ENCODE data around the gene ANKS1B.
A peak's percentile ranks its signal among the peaks of the same experiment; 100 is the strongest.
"Not testable (repeated sequence)": the region's sequence is repeated elsewhere in the genome, so short reads cannot be mapped to it uniquely, and the experiment has no call there.

ANKS1B gene

GRCh38 chr12:98980508-98980907 is 1004.2 kb downstream of the ANKS1B start:
- DNase-seq, result no peak

DNA sequence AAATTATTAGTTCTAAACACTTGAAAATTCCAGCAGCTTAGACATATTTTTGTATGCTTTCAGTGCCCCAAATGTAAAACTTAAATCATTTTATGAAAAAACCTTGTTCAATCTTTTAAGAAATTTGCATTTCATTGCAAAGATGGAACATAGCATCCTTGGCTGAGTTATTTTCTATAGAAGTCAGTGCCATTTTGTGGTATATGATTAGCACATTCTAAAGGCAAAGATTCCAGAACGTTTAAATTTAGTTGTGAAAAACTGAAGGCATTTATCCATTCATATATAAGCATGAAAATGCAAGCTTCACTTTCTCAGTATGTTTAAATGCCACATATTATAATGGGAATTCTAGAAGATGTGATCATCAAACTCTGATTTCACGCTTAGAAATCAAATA is 1007.5 kb downstream of the ANKS1B start:
- no peak for DNase-seq

DNA sequence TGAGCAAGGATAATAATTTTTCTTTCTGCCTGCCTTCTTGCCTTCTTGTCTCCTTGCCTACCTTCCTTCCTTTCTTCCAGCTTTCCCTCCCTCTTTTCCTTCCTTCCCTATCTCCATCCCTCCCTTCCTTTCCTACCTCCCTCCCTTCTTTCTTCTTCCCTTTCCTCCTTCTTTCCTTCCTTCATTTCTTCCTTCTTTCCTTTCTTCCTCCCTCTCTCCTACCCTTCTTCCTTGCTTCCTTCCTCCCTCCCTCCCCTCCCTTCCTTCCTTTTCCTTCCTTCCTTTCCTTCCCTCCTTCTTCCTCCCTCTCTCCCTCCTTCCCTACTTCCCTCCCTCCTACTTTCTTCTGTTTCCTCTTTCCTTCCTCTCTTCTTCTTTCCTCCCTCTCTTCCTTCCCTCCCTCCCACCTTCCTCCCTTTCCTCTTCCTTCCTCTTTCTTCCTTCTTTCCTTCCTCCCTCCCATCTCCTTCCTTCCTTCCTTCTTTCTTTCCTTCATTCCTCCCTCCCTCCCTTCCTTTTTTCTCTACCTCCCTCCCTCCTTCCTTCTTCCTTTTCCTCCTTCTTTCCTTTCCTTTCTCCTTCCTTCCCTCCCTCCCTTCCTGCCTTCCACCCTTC is 1009.9 kb downstream of the ANKS1B start:
- DNase-seq, result no peak

DNA sequence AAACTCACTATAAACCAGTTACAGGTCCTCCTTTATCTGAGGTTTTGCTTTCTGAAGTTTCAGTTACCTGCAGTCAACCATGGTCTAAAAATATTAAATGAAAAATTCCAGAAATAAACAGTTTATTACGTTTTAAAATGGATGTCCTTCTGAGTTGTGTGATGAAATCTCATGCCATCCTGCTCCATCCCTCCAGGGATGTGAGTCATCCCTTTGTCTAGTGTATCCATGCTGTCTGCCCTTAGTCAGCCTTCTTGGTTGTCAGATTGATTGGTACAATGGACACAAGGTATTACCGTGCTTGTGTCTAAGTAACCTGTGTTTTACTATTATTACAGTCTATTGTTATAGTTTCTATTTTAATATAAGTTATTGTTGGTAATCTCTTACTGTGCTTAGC is 1011.3 kb downstream of the ANKS1B start:
- DNase-seq, result no peak

- no peak for DNase-seq
These were observed 1013.8 kb downstream of the ANKS1B start for GRCh38 chr12:98970950-98971349.

- no peak for DNase-seq
These were observed 1014.5 kb downstream of the ANKS1B start for GRCh38 chr12:98970210-98970609.

DNA sequence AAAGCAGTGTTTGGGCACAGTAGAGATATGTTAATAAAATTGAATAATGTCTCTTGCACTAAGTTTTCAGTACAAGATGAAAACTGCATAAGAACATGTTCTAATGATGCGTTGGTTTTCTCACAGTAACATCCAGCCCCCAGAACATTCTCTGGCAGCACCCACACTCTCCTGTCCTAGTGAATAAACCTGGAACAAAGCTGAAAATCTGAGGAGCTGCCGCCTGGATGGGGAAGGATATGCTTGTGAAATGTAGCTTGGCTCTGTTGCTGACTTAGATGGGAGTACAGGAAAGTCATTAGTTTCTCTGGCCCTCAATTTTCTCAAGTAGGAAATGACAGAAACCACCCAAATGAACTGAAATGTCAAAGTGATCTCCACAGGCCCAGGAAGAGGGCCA is 1015.8 kb downstream of the ANKS1B start:
- no peak for DNase-seq

- DNase-seq, result not testable (repeated sequence)
These were observed 1027.6 kb downstream of the ANKS1B start for GRCh38 chr12:98957135-98957534.

DNA sequence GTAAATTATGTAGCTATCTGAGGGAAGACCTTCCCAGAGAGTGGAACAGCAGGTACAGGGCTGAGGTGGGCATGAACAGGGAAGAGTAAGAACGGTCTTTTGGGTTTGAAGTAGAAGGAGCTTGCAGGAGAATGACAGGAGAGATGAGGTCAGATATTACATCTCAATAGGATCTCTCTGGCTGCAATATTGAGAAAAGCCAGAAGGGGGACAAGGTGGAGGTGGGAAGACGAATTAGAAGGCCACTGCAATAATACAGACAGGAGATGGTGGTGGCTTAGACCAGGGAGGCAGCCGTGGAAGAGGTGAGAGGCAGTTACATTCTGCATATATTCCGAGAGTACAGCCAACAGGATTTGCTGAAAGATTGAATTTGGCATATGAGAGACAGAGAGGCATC is 1029.5 kb downstream of the ANKS1B start:
- peak; percentile 3 for DNase-seq

- no peak for DNase-seq
These were observed 1030.2 kb downstream of the ANKS1B start for GRCh38 chr12:98954506-98954905.

DNA sequence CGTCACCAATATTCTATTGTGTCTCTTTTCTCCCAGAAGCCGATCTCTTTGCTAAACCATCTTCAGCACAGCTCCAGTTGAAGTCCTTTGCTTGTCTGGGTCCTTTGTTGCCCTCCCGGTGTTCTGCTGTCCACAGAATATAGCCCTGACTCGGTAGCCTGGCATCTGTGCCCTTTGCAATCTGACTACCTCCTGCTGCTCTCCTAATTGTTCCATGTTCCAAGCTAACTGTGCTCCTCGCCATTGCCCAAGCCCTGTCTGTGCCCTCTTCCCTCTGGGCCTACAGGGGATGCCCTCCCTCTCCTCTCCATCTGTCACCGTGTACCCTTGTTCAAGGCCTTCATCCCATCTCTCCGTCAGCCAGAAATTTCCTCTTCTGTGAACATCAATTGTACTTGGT is 1033.3 kb downstream of the ANKS1B start:
- DNase-seq, result no peak

DNA sequence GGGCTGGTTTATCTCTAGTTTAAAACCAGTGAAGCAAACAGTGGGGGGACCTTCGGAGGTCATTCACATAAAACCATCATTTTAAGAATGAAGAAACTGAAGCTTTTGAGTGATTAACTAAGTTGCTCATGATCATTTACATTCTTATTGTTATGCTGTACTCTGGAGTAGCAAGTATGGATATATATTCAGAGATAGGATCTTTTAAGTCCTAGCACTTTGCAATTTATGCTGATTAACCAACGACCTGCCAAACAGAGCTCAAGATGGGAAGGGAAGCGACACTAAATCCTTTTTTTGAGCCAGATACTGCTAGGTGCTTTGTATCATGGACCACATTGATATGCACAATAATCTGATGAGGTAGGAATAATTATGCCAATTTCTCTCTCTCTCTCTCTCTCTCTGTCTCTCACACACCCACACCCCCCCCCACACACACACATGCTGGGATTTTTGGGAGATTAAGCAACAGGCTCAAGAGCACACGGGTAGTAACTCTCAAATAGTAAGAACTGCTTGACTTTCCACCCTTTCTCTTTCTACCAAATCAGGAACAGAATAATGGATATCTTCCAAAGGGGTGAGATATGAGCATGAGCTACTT is 1036.3 kb downstream of the ANKS1B start:
- no peak for DNase-seq

- no peak for DNase-seq
These were observed 1038.9 kb downstream of the ANKS1B start for GRCh38 chr12:98945864-98946263.

GRCh38 chr12:98939926-98940325 is 1044.8 kb downstream of the ANKS1B start:
- DNase-seq, result no peak

- DNase-seq, result no peak
These were observed 1045.4 kb downstream of the ANKS1B start for GRCh38 chr12:98939350-98939749.

DNA sequence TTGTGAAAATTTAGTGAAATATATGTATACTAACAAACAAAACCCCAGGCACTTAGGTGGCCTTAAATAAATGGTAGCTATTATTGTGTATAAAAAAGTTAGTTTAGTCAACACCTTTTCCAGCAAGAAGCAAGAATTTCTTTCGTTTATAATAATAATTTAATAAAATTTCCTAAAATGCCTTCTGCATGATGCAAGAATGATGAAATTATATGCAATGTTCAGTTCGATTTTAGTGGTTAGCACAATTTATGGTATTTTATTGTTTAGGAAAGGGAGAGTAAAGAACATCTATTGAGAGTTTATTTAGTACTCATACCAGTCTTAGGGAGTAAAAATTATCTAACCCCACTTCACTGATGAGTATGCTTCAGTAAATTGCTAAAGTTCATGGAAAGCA is 1048.9 kb downstream of the ANKS1B start:
- no peak for DNase-seq

- DNase-seq, result no peak
These were observed 1061.9 kb downstream of the ANKS1B start for GRCh38 chr12:98922871-98923270.

GRCh38 chr12:98918176-98918863 is 1066.4 kb downstream of the ANKS1B start:
- DNase-seq, result no peak

DNA sequence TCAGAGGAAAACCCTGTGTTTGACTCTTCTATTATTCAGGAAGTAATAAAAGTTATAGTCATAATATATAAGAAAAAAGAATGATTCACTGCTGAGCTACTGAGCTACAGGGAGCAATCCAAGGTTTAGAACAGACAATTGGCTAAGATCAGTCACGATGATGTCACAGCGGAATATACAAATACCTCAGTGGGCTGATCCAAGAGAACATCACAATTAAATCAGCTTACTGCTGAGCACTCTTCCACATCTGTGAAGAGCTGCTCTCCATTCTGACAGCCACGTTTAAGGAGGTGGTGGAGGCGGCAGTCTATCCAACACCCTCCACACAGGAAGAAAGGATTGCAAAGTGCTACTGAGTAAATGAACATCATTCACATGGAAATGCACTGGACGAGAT is 1068.6 kb downstream of the ANKS1B start:
- DNase-seq, result no peak

DNA sequence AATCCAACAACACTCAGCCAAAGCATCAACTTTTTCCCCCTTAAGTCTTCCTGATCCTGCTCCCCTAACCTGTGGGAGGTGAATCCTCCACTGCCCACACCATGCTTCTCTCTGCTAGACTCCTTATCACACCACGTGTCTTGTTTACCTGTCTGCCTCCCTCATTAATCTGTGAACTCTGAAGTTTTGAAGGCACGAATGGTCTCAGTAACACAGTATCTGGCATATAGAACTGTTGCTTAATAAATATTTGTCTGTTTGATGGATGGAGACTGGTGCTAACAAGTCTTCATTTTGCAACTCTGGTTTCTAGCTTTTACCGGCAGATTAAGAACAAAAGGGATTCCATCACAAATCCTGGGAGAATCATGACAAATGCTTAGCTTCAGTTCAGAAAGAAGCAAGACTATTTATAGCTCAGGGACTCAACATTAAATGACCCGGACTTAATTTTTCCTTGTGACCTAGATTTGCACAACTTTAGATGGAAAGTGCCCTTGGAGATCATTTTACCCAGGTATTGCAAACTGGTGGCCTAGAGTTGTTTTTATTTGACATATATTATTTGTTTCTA is 1072.2 kb downstream of the ANKS1B start:
- DNase-seq, result no peak

DNA sequence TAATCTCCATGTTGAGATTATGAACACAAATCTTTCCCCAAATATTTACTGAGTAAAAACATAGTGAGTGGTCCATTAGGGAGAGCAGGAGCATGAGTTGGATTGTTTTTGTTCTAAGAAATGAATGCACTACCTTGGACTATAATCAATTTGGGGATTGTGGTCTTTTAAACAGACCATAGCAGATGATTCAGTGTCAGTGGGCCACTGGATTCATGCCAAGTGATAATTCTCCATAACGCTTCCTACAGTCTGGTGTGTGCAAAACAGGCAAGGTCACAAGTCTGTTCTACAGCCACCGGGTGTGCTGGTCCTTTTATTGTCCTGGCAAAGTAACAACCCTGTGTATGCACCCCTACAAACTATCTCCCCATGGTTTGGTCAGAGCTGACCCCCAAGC is 1073.3 kb downstream of the ANKS1B start:
- DNase-seq, result no peak

DNA sequence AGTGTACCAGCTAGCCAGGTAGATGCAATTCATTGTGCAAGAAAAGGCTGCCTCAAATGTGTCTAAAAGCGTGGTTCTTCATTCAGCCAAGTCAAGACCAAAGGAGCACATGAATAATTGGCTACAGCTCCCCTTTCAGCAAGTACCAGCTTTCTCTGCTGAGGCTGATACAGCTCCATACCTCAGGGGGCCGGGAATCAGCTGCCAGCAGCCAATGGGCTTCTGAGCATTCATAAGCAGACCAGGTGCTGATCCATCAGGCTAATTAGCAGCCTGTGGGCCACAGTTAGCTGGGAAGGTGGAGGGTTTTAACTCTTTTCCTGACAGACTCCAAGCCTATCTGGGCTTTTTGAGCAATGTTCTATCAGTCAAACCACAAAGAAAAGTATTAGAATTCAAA is 1075.0 kb downstream of the ANKS1B start:
- DNase-seq, result no peak

DNA sequence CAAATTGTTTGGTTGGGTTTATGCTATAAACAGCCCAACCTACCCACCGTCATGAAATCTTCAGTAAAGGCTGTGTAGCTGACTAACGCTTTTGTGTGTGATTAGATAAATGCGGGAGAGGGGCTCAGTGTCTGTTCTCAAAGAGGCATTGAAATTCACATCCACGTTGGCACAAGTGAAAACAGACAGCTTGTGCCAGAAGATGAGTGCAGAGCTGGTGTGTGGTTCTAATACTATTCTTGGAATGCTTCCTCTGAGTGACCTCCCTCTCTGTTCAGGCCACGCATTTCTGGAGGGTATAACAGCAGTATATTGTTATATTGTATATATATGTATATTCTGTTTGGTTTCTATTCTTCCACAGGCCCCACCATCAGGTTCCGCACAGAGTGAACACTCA is 1075.9 kb downstream of the ANKS1B start:
- DNase-seq, result no peak

DNA sequence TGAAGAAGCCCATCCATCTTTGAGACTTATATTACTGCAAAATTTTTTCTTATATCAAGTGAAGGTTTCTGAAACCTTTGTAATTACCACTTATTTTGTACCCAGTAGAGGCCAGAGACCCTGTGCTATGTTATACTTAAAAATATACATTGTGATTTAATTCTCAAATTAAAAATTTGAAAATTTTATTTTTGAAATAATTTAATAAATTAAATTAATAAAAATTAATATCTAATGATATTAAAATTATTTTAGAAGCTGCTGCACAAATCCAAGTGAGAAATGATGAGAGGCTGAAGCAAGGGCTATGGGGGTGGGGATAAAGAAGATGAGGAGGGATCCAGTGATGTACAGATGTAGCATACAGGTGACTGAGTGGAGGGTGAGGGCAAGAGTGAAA is 1080.9 kb downstream of the ANKS1B start:
- no peak for DNase-seq

All from activated CD4-positive, alpha-beta T cell treated with anti-CD3 and anti-CD28 coated beads for 48 hours (primary cell).